Measurements from ENCODE around the gene ZRANB3.

ZRANB3 gene

GRCh38 chr2:135246711-135247270, 284.2 kb downstream of the ZRANB3 start:
- TF ChIP-seq, protein P1, sequence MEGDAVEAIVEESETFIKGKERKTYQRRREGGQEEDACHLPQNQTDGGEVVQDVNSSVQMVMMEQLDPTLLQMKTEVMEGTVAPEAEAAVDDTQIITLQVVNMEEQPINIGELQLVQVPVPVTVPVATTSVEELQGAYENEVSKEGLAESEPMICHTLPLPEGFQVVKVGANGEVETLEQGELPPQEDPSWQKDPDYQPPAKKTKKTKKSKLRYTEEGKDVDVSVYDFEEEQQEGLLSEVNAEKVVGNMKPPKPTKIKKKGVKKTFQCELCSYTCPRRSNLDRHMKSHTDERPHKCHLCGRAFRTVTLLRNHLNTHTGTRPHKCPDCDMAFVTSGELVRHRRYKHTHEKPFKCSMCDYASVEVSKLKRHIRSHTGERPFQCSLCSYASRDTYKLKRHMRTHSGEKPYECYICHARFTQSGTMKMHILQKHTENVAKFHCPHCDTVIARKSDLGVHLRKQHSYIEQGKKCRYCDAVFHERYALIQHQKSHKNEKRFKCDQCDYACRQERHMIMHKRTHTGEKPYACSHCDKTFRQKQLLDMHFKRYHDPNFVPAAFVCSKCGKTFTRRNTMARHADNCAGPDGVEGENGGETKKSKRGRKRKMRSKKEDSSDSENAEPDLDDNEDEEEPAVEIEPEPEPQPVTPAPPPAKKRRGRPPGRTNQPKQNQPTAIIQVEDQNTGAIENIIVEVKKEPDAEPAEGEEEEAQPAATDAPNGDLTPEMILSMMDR (IDR thresholded peaks at IDR 0.05; ENCODE audit: control insufficient read depth, extremely low read depth, insufficient read depth) = no peak

DNA sequence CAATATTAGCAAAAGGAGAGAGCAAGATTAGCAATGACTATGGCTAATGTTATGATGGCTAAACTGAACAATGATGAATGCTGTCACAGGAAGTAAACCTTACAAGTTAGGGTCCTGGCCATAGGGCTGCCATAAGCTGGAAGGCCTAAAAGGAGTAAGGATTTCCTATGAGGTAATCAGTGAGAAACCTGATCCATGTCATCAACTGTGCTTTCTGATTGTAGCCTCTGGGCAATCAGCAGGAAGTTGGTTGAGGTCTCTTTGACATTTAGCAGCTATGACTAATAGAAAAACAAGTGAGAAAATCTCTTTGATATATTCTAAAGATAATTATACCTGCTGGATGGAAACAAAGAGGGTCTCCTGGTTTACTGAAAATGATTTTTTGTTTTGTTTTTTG, 285.9 kb downstream of the ZRANB3 start:
- TF ChIP-seq, protein P1 (IDR thresholded peaks at IDR 0.05; ENCODE audit: control insufficient read depth, extremely low read depth, insufficient read depth) = no peak
- no peak overlapping the region for H3K4me3 ChIP-seq (ENCODE audit: low read depth, low read length)
- DNase-seq (ENCODE audit: low read depth) = no peak

More at GRCh38 chr2:135246711-135247270, 284.2 kb downstream of the ZRANB3 start:
- peak; percentile 4 for DNase-seq (ENCODE audit: low read depth)
- H3K4me3 ChIP-seq (ENCODE audit: low read depth, low read length) = no peak overlapping the region

DNA sequence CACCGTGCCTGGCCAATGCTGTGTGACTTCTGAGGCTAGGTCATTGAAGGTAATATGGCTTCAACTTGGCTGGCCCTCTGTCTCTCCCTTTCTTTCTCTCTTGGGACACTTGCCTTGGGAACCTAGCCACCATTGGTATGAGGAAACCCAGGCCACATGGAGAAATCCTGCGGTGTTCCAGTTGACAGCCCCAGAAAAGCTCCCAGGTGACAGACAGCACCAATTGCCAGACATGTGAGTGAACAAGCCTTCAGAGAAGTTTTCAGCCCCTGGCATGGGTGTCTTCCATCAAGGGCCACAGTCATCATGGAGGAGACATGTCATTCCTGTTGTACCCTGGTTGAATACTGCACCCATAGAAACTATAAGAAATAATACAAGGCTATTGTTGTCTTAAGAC, 292.4 kb downstream of the ZRANB3 start:
- DNase-seq (ENCODE audit: low read depth) = no peak
- H3K4me3 ChIP-seq (ENCODE audit: low read depth, low read length) = no peak overlapping the region
- TF ChIP-seq, protein P1 (IDR thresholded peaks at IDR 0.05; ENCODE audit: control insufficient read depth, extremely low read depth, insufficient read depth) = no peak

DNA sequence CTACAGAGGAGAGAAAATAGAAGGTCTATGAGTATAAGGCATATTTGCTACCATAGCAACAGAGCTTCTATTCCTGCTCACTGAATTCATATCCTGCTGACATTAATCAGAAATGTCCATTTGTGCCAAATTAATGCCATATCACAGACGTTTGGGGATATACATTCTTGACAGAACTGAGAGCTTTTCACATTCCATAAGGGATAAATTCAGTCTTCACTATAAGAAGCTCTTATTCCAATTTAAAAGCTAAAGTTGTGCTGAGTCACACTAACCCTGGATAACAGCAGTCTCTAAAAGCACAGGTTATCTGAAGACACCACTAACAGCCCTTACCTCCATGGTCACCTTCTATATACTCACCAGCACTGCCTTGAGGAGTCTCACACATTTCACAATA, 300.9 kb downstream of the ZRANB3 start:
- H3K4me3 ChIP-seq (ENCODE audit: low read depth, low read length) = no peak overlapping the region
- TF ChIP-seq, protein P1 (IDR thresholded peaks at IDR 0.05; ENCODE audit: control insufficient read depth, extremely low read depth, insufficient read depth) = no peak
- no peak for DNase-seq (ENCODE audit: low read depth)

GRCh38 chr2:135227386-135227785, 303.6 kb downstream of the ZRANB3 start:
- no peak overlapping the region for H3K4me3 ChIP-seq (ENCODE audit: low read depth, low read length)
- no peak for DNase-seq (ENCODE audit: low read depth)
- TF ChIP-seq, protein P1 (IDR thresholded peaks at IDR 0.05; ENCODE audit: control insufficient read depth, extremely low read depth, insufficient read depth) = no peak

DNA sequence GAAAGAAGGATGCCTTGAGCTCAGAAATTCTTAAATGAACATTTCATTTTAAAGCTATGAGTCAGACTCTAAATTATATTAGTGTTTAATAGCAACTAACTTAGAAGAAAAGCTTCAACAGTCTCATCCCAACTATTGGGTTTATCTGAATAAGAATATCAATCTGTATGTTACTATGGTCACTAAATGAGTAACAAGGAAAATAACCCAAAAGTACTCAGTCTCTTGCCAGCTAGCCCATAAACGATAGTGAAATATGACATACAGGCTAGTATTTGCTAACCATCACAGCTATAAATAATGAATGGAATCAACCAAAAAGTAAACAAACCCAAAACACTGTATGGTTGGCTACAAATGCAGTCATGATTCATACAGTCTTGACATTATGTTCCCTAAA, 304.1 kb downstream of the ZRANB3 start:
- H3K4me3 ChIP-seq (ENCODE audit: low read depth, low read length) = no peak overlapping the region
- TF ChIP-seq, protein P1 (IDR thresholded peaks at IDR 0.05; ENCODE audit: control insufficient read depth, extremely low read depth, insufficient read depth) = no peak
- no peak for DNase-seq (ENCODE audit: low read depth)

DNA sequence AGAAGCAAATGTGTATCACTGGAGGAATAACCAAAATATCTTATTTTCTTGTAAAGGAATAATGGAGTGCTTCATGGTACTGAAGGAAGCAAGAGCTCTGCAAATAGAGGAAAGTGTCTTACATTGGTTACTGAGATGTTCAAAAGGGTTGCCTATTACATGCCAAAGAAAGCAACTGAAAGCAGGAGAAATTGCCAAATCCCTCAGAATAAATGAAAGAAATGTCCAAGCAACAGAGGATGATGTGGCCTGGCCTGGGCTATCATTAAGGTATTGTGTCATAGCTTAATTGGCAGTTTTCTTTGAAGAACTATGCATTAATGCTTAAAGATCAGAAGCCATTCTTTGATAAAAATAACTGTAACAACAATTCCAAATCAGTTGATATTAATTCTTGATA, 305.2 kb downstream of the ZRANB3 start:
- no peak for DNase-seq (ENCODE audit: low read depth)
- H3K4me3 ChIP-seq (ENCODE audit: low read depth, low read length) = no peak overlapping the region
- TF ChIP-seq, protein P1 (IDR thresholded peaks at IDR 0.05; ENCODE audit: control insufficient read depth, extremely low read depth, insufficient read depth) = no peak
